CD4-positive, alpha-beta T cell treated with Interleukin-6 for 4 hours (primary cell): ENCODE data around the gene TNFAIP8L1.
"Not testable (repeated sequence)": the region's sequence is repeated elsewhere in the genome, so short reads cannot be mapped to it uniquely, and the experiment has no call there.

Experiments
- DNase-seq: peaks from one replicate; pipeline ENCODE4 v3.0.0-alpha.2; 2020; ENCODE audit warnings: mixed read lengths

Gene TNFAIP8L1

GRCh38 chr19:4650159-4650558, 10.8 kb downstream of the TNFAIP8L1 start:
- no peak for DNase-seq

GRCh38 chr19:4652075-4652474, 12.8 kb downstream of the TNFAIP8L1 start:
- DNase-seq = no peak

DNA sequence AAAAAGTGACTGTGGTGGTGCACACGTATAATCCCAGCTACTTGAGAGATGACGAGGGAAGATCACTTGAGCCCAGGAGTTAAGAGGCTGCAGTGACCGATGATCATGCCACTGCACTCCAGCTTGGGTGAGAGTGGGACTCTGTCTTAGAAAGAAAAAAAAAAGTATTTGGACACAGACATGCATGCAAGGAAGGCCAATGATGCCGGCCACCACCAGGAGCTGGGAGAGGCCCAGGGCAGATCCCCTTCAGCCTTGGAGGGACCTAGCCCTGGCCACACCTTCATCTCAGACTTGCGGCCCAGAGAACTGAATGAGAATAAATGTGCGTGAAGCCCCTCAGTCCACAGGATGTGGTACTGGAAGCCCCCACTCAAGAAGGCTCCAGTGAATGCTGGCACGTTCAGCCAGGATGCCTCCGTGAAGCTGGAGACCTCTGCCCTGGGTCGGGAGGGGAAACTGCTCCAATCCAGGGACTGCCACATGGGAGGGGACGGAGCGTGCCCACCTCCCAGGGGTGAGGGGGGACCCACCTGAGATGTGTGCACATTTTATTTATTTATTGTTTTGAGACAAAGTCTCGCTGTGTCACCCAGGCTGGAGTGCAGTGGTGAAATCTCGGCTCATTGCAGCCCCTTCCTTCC, 14.6 kb downstream of the TNFAIP8L1 start:
- no peak for DNase-seq

GRCh38 chr19:4654437-4655361, 15.4 kb downstream of the TNFAIP8L1 start:
- no peak for DNase-seq

DNA sequence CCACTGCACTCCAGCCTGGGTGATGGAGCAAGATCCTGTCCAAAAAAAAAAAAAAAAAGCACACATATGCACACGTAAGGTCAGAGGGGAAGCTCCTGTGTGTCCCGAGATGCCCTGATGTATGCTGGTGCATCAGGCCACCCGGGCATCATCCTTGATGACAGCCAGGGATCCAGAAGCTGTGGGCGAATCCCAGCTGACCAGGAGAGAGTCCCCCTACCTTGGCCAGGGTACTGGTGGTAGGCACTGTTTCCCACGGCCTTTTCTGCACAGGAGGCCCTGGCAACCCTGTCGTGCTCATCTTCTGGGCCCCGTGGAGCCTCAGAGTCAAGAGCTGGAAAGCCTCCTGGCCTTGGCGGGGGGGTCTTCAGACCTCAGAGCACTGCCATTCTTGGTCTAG, 16.8 kb downstream of the TNFAIP8L1 start:
- DNase-seq = no peak

DNA sequence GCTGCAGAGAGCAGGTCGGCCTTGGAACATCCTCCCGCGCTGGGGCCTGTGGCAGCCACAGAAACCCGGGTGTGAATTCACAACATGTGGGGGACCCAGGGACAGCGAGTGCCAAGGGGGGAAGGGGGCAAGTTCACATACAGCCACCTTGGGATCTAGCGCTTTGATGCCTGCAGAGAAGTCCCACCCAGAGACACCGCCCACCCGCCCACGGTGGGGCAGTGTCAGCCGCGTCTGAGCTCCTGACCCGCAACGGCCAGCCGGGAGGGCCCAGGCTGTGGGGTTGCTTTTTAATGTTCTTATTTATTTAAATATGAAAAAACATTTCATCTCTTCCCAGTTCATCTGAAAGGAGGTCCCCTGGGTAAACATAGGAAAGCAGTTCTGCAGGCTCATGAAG, 17.9 kb downstream of the TNFAIP8L1 start:
- no peak for DNase-seq

DNA sequence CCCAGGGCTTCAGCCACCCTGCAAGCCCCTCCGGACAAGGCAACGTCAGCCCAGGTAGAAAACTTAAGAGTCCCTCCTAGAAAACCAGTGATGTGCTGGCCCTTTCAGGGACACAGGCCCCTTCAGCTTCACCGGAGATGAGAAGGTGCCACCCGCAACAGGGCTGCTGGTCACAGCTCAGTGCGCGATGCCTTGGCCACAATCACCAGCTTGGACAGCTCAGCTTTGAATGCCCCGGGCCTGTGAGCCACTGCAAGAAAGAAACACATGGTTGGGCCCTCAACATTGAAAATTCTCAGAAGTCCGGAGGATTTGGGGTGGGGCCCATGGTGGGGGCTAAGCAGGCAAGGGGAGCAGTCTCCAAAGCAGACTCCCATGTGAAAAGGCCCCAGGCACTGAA, 18.5 kb downstream of the TNFAIP8L1 start:
- no peak for DNase-seq

DNA sequence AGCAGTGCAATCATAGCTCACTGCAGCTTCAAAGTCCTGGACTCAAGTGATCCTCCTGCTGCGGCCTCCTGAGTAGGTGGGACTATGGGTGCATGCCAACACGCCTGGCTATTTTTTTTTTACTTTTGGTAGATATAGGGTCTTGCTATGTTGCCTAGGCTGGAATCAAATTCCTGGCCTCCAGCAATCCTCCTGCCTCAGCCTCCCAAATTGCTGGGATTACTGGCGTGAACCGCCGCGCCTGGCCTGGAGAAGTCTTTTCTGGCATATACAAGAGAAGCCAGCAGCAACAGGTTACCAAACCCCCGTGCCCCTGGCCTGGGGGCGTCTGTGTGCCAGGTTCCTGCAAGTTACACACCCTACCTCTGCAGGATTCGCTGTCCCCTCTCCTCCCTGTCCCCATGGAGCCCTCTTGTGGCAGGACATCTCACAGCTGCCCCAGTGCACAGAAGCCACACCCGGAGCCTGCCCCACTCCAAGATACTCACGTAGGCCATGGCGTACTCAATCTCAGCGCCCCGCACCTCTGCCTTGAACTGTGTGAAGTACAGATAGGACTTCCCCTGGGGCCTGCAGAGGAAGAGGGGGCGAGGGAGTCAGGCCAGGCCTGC, 21.0 kb downstream of the TNFAIP8L1 start:
- DNase-seq = peak; percentile 20

GRCh38 chr19:4660993-4661392, 21.7 kb downstream of the TNFAIP8L1 start:
- DNase-seq = no peak

DNA sequence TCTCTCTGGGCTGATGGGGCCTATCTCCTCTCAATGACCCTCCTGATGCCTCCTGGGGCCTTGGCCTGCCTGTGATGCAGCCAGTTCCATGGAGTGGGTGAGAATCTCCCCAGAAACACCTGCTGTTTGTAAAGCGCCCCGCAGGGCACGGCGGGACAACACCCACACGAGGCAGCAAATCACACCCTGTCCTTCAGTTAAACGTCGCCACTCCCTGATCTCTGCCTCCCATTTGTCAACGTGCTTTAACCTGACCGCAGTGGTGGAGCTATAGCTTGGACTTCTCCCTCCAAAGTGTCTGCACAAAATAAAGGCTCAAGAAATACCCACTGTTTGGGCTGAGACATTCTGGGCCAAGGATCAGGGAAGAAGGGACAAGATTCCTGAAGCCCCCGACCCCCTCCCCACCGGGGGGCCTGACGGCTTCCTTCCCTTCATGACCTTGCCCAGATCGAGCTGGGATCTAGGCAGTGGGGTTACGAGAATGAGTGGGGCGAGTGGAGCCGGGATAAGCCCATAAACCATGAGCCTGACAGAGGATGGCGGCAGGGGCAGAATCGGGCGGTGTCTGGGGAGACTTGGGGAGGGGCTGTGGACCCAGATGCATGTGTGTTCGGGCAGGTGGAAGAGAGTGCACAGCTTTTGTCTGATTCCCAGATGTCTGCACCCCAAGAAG, 22.8 kb downstream of the TNFAIP8L1 start:
- DNase-seq = no peak

DNA sequence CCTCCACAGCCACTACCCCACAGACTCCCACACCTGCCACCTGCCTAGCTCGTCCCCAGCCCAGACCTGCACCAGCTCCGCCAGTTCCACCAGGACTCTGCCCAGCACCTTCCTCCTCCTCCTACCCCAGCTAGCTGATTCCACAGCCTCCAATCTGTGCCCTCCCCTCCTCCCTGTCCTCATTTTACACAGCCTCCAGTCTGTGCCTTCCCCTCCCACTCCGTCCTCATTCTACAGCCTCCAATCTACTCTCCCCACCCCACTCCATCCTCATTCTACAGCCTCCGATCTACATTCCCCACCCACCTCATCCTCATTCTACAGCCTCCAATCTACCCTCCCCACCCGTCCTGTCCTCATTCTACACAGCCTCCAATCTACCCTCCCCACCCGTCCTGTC, 23.5 kb downstream of the TNFAIP8L1 start:
- no peak for DNase-seq

DNA sequence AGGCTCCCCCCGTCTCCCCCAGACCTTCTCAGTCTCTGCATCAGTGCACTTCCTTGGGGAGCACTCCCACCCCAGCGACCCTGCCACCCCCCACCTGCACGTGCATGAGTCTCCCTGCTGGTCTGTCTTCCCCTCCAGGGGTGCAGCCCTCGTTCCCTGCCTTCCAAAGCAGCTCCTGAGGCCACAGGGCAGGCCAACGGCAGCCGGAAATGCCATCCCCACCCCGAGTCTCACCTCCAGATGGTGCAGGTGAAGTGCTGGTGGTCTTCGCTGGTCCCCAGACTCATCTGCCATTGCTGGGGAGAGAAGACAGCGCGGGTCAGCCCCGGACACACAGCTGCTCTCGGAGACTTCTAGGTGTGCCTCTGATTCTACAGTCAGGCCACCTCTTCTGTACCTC, 25.3 kb downstream of the TNFAIP8L1 start:
- no peak for DNase-seq

DNA sequence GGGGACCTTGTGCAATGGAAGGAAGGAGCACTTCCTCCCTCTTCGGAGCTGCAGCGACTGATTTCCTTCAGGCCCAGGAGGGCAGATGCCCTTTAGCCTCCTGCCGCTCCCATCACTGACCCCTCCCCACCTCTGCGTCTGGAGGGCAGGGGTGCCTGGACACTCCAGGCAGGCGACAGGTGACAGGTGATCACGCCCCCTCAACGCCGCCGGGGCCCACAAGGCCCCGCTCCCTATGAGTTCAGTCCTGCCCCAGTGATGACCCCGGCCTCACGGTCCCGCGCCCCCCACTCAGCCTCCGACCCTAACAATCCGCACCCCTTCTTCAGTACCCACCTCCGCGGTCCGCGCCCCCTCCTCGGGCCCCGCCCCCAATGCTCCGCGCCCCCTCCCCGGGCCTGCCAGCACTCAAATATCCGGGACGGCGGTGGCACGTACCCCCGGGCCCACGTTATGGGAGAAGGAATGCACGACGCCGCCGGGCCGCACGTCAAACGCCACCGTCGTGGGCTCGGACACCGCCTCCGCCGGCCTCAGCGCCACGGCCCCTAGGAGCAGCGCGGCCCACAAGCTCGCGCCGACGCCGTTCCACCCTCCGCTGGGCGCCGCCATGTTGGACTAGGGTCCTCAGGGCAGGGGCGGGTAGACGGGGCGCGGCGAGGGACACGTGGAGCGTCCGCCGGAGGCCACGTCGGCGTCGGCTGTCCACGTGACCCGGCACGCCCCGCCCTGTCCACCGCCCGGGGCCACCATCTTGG, 30.6 kb downstream of the TNFAIP8L1 start, which contains the start of gene MYDGF:
Gene MYDGF, minus strand, starts transcription at position 620 of the 758 bp plus-strand sequence. Its CDS starts 8 bp downstream, at position 612.
- DNase-seq = peak; percentile 95

GRCh38 chr19:4671185-4671851, 32.0 kb downstream of the TNFAIP8L1 start:
- no peak for DNase-seq

- DNase-seq = no peak
Measured at GRCh38 chr19:4673216-4673615, 33.9 kb downstream of the TNFAIP8L1 start.

GRCh38 chr19:4673726-4674125, 34.4 kb downstream of the TNFAIP8L1 start:
- DNase-seq = no peak

DNA sequence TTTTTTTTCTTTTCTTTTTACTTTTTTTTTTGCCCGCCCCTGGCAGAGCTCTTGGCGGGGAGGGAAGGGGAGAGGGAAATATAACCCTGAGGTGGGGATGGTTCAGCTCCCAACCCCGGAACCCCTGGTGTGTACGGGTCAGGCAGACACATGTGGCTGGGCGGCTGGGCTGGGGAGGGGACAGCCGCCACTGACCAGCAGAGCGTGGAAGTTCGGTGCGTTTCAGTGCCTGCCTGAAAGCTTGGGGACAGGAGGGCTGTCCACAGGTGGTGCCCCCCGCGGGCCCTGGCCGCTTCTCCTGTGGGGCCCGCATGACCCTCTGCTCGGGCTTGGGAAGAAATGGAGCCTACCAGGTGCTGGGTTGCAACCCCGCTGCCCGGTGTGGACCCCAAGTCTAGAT, 36.0 kb downstream of the TNFAIP8L1 start:
- no peak for DNase-seq

DNA sequence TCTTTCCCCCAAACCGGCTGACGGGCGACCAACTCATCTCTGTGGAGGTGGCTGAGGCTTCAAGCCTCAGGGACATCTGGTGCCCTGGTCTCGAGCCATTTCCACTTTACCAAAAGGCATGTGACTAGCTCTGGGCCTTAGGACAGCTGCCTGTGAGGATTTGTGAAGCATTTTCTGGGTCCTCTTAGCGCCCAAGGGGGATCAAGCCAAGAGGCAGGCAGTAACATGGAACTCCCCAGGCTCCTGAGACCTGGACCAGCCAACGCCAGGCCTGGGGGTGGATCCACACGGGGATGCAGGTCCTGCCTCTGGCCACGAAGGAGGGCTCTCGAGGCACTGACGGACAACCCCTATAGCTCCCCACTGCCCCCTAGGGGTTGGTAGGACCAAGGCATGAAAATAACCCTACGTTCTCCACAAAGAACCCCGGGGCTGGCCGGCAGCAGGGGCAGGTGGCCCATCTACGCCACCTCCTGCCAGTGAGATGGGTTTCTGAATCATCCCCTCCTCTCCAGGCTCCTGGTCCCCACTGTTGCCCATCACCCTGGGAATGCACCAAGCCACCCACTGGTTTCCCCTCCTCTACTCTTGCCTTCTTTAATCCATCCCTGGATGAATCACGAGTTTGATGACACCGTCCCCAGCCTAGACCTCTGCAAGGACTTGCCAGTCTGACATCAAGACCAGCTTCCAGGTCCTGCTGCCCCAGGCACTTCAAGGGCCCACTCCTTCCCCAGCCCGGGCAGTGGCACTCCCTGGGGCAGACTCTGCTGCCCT, 37.8 kb downstream of the TNFAIP8L1 start:
- DNase-seq = peak; percentile 23

GRCh38 chr19:4678881-4679790, 39.8 kb downstream of the TNFAIP8L1 start:
- DNase-seq = no peak

- not testable (repeated sequence) for DNase-seq
Measured at GRCh38 chr19:4680021-4680420, 40.7 kb downstream of the TNFAIP8L1 start.
